Non-pigmented ciliary epithelial cell (primary cell): ENCODE results near the gene CTH.
A peak's percentile ranks its signal among the peaks of the same experiment; 100 is the strongest.
"Not testable (repeated sequence)": the region's sequence is repeated elsewhere in the genome, so short reads cannot be mapped to it uniquely, and the experiment has no call there.

Experiments used
- DNase-seq: peaks from one replicate; pipeline ENCODE4 v3.0.0-alpha.2; 2010; ENCODE audit warnings: low read depth

Gene CTH

DNA sequence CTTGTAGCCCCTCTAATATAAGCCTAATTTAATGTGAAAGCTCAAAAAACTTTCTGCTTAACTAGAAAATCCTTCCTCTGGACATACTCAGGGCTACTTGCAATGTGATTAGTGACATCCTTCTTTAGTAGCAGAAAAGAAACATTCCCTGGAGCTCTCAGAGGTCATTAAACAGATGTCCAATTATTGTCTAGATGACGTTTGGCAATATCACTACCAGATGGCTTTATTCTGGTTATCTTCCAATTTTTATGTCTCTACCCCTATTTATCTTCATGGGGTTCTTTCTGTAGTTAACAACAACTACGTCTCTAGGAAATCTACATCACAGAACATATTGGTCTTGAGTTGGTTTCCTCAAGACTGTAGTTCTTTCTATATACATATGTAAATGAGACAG lies 44.2 kb downstream of the CTH start:
- DNase-seq: no peak

DNA sequence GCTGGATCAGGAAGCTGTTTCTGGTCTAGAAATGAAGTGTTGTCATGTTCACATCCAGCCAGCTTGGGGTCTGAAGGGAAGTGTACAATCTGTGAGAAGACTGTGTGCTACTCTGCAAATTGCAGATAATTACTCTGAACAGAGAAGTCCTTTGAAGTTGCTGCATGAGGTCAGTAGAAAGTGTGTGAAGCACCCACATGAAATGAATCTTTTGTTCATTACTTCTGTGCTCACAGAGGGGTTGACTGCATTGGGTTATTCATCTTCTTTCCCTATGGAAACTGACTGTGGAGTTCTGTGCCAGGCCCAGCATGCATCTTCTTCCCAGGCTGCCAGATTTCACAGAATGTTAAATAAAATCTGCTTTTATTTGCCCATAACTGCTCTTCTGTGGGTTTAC lies 47.1 kb downstream of the CTH start:
- DNase-seq: no peak

DNA sequence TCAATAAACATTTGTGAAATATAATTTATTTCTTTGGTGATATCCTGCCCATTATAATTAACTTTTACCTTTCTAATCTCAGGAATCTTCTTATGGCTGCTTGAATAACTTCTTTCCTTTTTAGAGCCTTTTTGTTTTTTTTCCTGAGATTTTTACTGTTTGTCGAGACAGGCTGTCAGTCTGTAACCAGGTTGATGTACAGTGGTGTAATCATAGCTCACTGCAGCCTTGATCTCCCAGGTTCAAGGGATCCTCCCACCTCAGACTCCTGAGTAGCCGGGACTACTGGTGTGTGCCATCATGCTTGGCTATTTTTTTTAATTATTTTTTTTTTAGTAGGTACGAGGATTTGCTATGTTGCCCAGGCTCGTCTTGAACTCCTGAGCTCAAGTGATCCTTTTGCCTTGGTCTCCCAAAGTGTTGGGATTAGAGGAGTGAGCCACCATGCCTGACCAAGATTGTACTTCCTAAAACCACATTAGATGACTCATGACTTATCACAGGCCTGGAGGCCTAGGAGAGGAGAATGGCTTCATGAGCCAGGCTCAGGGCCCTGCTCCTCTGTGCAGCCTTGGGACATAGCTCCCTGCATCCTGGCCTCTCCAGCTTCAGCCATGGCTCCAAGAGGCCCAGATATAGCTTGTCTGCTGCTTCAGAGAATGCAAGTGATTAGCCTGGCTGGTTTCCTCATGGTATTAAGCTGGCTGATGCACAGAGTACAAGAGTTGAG lies 48.6 kb downstream of the CTH start:
- peak; percentile 10 for DNase-seq

DNA sequence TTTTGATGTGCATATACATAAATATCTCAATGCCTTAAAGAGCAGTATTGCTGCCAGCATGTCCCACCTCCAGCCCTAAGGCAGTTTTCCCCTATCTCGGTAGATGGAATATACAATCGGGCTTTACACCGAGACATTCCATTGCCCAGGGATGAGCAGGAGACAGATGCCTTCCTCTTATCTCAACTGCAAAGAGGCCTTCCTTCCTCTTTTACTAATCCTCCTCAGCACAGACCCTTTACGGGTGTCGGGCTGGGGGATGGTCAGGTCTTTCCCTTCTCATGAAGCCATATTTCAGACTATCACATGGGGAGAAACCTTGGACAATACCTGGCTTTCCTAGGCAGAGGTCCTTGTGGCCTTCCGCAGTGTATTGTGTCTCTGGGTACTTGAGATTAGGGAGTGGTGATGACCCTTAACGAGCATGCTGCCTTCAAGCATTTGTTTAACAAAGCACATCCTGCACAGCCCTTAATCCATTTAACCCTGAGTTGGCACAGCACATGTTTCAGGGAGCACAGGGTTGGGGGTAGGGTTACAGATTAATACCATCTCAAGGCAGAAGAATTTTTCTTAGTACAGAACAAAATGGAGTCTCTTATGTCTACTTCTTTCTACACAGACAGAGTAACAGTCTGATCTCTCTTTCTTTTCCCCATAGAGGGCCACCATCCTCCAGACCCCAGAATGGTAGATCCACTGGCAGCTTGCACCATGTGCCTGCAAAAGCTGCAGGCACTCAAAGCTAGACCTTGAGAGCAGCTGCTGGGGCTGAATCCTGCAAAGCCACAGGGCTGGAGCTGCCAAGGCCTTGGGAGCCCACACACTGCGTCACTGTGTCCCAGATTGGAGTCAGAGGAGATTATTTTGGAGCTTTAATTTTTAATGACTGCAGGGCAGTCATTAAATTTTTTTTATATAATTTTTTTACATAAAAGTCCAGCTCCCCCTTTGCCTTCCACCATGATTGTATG lies 50.0 kb downstream of the CTH start:
- not testable (repeated sequence) for DNase-seq

DNA sequence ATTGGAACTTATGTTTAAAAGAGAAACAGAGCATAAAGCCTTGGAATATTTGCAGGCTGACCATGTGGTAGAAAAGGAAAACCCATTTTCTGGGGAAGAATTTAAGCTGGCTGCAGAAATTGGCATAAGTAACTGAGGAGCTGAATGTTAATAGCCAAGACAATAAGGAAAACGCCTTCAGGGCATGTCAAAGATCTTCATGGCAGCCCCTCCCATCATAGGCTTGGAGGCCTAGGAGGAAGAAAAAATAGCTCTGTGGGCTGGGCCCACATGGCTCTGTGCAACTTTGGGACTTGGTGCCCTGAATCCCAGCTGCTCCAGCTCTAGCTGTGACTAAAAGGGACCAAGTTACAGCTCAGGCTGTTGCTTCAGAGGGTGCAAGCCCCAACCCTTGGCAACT lies 51.5 kb downstream of the CTH start:
- no peak for DNase-seq

DNA sequence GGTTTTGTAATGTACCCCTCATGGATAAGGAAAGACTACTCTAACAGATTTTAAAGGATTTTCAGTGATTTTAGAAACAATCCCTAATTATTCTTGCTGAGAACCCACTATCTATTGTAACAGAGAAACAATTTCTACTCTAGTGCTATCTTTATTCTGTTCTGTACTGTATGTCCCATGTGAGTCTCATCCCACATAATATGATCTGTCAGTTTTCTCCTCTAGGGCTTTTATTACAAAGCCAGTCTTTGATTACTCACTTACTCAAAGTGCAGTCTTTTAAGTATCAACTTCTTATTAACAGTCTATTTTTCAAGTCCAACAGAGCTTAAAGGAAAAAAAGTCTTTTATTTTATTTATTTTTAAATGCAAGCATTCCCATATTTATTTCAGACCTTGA lies 54.8 kb downstream of the CTH start:
- no peak for DNase-seq

DNA sequence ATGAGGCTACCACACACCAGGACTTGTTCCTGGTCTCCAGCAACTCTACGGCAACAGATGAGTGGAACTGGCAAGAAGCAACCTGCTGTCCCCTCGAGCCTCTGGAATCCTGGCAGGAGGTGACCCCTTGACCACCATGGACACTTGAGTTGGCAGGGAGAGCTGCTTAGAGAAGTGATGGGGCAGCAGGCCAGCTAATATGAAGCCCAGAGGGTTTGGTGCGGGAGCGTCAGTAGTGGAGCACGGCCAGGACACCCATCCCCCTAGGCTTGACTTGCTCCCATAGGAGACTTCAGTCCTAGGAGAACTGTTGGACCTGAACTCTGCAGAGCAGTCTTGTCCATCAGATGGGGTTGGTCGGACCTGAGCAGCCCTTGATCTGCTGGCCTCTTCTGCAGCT lies 56.5 kb downstream of the CTH start:
- no peak for DNase-seq

DNA sequence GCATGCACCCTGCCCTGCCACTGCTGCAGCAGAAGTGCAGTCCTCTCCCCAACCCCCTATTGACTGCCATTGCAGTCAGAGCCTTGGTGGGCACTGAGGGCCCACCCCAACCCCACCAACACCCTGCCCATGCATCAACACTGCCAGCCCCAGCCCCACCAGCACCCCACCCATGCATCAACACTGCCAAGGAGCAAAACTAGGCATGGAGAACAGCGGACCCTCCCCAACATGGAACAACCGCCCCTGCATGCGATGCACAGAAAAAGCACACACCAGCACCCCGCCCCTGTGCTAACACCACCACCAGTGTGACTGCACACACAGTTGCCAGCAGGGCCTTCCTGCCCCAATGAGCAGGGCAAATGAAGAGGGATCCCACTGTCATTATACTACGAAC lies 57.1 kb downstream of the CTH start:
- no peak for DNase-seq

DNA sequence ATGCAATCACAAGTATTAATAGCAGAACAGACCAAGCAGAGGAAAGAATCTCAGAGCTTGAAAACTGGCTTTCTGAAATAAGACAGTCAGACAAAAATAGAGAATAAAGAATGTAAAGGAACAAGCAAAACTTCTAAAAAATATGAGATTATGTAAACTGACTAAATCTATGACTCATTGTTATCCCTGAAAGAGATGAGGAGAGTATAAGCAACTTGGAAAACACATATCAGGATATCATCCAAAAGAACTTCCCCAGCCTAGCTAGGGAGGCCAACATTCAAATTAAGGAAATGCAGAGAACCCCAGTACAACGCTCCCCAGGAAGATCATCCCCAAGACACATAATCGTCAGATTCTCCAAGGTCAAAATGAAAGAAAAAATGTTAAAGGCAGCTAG lies 58.1 kb downstream of the CTH start:
- DNase-seq: not testable (repeated sequence)

DNA sequence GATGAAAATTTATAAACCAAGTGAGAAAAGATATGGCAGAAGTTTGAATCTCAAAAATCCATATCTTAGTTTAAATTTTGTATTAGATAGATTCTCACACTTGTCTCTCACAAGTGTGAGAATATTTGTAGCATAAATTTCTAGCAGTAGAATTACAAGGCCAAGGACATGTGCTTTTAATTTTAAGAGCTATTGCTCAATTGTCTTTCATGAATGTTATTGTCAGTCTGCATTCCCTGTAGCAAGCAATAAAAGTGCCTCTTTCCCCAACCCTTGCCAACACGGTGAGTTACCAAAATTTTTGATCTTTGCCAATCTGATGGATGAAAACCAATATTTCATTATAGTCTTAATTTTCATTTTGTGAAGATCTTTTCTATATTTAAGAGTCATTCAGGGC lies 64.0 kb downstream of the CTH start:
- no peak for DNase-seq

DNA sequence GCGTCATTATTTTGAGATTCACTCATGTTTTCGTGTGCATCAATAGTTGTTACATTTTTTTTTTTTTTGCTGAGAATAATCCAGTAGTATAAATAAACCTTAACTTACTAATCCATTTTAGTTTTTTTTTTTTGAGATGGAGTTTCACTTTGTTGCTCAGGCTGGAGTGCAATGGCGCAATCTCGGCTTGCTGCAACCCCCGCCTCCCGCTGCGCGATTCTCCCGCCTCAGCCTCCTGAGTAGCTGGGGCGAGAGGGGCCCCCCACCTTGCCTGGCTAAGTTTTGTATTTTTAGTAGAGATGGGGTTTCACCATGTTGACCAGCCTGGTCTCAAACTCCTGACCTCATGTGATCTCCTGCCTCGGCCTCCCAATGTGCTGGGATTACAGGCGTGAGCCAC lies 66.0 kb downstream of the CTH start:
- DNase-seq: no peak

DNA sequence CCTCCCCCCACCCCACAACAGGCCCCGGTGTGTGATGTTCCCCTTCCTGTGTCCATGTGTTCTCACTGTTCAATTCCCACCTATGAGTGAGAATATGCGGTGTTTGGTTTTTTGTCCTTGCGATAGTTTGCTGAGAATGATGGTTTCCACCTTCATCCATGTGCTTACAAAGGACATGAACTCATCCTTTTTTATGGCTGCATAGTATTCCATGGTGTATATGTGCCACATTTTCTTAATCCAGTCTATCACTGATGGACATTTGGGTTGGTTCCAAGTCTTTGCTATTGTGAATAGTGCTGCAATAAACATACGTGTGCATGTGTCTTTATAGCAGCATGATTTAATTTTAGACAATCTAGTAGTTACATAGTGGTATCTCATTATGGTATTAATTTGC lies 66.8 kb downstream of the CTH start:
- DNase-seq: not testable (repeated sequence)

DNA sequence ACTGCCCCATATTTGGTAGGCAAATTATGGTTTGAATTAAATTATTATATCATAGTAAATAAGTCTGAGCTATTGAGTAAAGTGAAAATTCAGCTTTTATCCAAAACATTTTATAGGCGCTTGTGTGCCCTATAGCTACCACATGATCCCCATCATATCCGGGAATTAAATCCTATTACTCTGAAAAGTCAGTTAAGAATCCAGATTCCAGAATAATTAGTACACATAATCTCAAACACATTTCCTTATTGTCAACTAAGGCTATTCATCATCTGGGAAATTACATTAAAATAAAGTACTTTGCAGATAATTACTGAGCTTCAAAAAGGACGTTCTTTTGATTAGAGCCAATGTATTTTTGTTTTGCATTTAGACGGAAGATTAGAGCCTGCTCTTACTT lies 72.3 kb downstream of the CTH start:
- no peak for DNase-seq

DNA sequence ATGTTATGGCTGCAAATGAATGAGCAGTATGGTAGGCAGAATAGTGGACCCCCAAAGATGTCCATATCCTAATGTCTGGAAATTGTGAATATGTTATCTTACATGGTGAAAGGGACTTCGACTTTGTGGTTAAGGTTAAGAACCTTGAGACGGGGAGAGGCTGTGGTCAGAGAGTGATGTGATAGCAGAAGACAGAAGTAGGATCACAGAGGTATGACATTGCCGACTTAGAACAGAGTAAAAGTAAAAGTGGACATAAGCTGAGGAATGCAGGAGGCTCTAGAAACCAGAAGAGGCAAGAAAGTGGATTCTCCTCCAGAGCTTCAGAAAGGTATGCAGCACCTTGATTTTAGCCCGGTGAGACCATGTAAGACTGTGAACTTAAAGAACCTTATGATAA lies 74.6 kb downstream of the CTH start:
- DNase-seq: no peak

DNA sequence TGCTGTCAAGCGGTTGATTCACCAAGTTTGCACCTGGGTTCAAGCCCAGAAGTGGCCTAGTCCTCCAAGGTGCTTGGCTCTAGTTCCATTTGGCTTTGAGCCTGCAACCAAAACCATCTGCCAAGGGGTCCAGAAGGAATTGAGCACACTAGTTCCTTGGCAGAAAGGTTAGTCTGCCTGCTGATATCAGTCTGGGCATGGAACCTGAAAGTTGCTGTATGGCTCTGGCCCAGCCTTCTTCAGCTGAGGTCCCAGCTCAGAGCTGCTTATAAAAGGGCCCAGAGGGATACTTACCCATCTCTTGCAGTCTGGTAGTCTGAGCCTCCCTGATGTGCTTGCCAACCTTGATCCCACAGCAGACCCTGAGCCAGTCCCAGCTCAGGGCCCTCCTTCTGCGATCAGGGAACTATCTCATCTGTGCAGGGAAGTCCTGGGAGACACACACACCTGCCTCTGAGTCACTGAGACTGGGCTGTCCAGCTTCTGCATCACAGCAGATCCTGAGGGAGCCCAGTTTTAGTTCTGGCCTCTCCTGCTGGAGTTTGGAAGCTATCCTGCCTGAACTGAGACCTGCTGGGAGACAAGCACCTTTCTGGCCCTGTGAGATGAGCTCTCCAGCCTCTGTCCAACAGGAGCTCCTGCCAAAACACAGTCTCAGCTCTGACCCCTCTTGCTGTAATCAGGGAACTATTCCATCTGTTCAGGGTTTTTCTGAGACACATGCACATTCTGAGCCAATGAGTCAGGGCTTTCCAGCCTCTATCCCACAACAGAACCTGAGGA lies 75.8 kb downstream of the CTH start:
- DNase-seq: peak; percentile 80

DNA sequence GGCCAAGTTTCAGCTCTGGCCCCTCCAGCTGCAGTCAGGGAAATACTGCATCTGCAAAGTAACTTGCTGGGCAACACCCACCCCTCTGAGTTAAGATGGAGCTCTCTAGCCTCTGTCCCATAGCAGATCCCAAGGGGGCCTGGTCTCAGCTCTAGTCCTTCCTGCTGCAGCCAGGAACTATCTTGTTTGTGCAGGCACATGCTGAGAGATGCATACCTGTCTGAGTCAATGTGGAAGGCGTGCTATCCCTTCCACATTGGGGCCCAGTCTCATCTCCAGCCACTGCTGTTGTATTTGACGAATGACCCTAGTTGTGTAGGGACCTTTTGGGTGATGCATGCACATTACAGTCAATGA lies 76.4 kb downstream of the CTH start:
- DNase-seq: no peak

DNA sequence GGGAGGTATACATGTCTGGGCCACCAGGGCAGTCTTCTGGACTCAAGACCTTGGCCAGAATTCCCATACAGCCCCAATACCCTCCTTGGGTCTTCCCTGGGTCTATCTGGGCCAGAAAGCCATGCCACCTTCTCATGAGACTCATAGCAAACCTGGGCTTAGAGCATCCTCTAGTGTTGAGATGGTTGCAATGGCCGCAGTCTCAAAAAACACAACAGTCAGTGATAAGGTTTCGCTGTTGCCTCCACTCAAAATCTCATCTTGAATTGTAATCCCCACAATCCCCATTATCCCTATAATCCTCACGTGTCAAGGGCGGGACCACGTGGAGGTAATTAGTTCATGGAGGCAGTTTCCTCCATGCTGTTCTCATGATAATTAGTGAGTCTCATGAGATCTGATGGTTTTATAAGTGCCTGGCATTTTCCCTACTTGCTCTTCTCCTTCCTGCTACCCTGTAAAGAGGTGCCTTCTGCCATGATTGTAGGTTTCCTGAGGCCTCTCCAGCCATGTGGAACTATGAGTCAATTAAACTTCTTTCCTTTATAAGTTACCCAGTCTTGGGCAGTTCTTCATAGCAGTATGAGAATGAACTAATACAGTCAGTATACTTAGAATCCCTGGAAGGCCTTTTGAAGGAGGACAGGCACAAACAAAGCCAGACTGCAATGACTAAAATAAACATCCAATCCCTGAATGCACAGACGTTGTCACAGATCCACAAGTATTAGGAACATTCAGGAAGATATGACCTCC lies 77.0 kb downstream of the CTH start:
- no peak for DNase-seq
